ENCODE results near the gene PLRG1.

GRCh38 chr4:154534296-154534695, 15.9 kb downstream of the PLRG1 start:
- TF ChIP-seq CTCF (IDR thresholded peaks at IDR 0.05) (no peak), POLR2A (IDR thresholded peaks at IDR 0.05) (no peak)

Data from thyroid gland (tissue), 4 donors.